NOMO-1 treated with DMSO at 0.1 percent for 48 hours (cell line): ENCODE measurements around the gene COX7C.
"Not testable (repeated sequence)": the region's sequence is repeated elsewhere in the genome, so short reads cannot be mapped to it uniquely, and the experiment has no call there.

Source experiments
- DNase-seq: peaks from one replicate; lab custom pipeline; 2025; ENCODE audit not compliant: unreplicated experiment; lab: John Stamatoyannopoulos, UW

The COX7C gene

DNA sequence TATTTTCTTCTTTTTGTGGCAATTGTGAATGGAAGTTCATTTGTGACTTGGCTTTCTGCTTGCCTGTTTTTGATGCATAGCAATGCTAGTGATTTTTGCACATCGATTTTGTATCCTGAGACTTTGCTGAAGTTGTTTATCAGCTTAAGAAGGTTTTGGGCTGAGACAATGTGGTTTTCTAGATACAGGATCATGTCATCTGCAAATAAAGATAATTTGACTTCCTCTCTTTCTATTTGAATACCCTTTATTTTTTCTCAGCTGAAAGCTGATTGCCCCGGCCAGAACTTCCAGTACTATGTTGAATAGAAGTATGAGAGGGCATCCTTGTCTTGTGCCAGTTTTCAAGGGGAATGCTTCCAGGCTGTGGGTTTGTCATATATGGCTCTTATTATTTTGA, 43.0 kb downstream of the COX7C start:
- DNase-seq, result not testable (repeated sequence)

DNA sequence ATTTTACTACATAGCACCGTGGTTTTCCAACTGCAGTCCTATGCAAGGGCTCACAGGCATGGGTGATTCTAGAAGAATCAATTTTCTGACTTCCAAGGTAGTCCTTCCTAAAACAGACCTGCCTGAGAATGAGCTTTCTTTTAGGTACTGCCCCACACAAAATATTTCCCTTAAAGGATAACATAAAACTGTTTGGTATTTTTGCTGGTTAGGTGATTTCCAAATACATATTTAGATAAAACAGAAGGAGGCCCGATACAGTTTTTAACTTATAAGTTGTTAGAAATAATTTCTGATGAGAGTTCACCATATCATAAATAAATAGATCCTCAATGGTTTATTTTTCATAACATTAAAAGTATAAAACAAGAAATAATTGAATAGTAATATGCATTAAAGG, 46.4 kb downstream of the COX7C start:
- no peak for DNase-seq

- DNase-seq, result no peak
These were observed 48.4 kb downstream of the COX7C start for GRCh38 chr5:86665984-86666760.

DNA sequence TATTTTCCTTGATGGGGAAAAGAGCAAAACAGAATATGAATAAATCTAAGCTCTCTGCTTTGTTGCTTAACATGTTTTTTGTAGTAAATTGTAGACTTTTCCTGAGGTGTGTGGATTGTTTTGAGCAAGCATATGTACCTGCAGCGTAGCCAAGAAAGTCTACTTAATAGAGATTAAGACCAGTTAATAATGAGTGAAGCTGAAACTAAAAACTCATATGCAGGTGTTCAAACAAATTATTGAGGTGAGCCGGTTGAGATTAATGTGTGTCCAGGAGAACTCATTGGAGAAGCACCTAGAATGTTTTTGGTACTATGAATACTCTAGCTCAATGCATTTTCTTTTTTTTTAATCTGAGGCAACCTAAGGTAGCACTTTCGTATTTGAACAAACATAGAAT, 49.2 kb downstream of the COX7C start:
- DNase-seq, result no peak
